Activated CD4-positive, alpha-beta memory T cell treated with anti-CD3 and anti-CD28 coated beads for 36 hours (primary cell): ENCODE data around the gene KCNIP1. TPM values are rescaled to one million over a fixed set of nuclear protein-coding genes. Genes with fewer than 3 reads are reported as not detected.

Source experiments
- CTCF ChIA-PET: fragments of 350-600 bp; sonication (Branson Sonifier 250); formaldehyde crosslinking; loops from one replicate; lab custom pipeline; 2021; ENCODE audit warnings: antibody characterized with exemption, inconsistent platforms; lab: Charles Lee
- POLR2A ChIA-PET: fragments of 350-600 bp; sonication (Branson Sonifier 250); formaldehyde crosslinking; loops from one replicate; lab custom pipeline; 2021; ENCODE audit warnings: antibody characterized with exemption; lab: Charles Lee
- DNase-seq: peaks from one replicate; pipeline ENCODE4 v3.0.0-alpha.2; 2020
- H3K27ac Mint-ChIP-seq: one replicate; pipeline ENCODE4 v1.8.0; 2021; ENCODE audit warnings: mixed read lengths
- H3K27me3 Mint-ChIP-seq: one replicate; pipeline ENCODE4 v1.8.0; 2021; ENCODE audit warnings: mixed read lengths
- H3K36me3 Mint-ChIP-seq: one replicate; pipeline ENCODE4 v1.8.0; 2021; ENCODE audit warnings: mixed read lengths
- H3K4me1 Mint-ChIP-seq: one replicate; pipeline ENCODE4 v1.8.0; 2021; ENCODE audit warnings: low read depth, mixed read lengths
- H3K4me3 Mint-ChIP-seq: one replicate; pipeline ENCODE4 v1.8.0; 2021; ENCODE audit warnings: mild to moderate bottlenecking, mixed read lengths
- H3K9me3 Mint-ChIP-seq: one replicate; pipeline ENCODE4 v1.8.0; 2021; ENCODE audit warnings: mixed read lengths
- intact Hi-C: fragments of 100-400 bp; cut with micrococcal nuclease; formaldehyde crosslinking; loops from one replicate; pipeline ENCODE4 v1.15.1; 2023
- total RNA-seq, 2 experiments: library from RNA; stranded (reverse); gene quantifications; one replicate each; pipeline ENCODE4 v1.2.3, GENCODE V29; 2021

KCNIP1 gene
- total RNA-seq, 2 experiments from 2014 or later: not detected

DNA sequence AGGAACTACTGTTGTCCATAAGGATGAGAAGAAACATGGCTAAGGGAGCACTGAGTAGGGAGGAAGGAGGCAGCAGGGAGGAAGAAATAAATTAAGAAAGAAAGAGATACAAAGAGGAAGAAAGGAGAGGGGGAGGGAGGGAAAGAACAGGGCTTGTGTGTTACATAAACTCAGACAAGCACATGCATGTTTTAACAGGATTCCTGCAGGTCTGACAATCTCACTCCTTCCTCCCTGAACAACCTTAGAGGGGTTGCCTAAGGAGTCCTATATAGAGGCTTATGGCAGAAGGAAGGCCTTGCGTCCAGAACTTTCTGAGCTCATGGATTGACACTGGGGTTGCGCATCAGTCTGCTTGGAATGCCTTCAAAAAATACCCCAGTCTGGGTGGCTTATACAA is 4.2 kb upstream of the KCNIP1 start:
- intact Hi-C loops: loop anchor here (5.0 kb wide), 1 partner anchor 533 kb away; no protein-coding TSS in a partner anchor
- Mint-ChIP-seq H3K4me1 (no peaks in the 10 kb centered on the region), H3K36me3 (no peaks in the 10 kb centered on the region), H3K4me3 (no peak overlapping the region), H3K27me3 (peaks cover 47% of the 10 kb centered on the region), H3K27ac (no peak overlapping the region), H3K9me3 (peaks cover 3% of the 10 kb centered on the region)
- POLR2A ChIA-PET: no interaction called here
- CTCF ChIA-PET: no interaction called here
- no peak for DNase-seq

DNA sequence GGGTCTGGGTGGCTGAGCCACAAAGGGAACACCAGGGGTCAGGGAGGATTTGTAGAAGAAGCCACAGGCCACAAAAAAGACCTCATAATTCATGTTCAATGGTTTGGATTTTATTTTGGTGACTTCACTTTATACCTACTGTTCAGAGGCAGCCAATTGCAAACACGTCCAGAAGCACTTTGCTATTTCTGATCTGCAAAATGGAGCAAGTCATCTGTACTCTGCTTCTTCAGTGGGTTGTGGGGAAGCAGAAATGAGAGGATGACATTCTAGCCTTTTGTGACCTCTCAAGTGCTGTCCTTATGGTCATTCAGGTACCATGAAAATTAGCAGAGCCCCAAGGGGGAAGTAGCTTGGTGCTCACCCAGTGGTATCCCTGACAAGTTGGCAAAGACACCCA is 2.5 kb upstream of the KCNIP1 start:
- ChIA-PET POLR2A (no interaction called here), CTCF (no interaction called here)
- H3K4me1 Mint-ChIP-seq: no peaks in the 10 kb centered on the region
- no peak overlapping the region for H3K27ac Mint-ChIP-seq
- intact Hi-C loops: loop anchor here (5.0 kb wide), 1 partner anchor 531 kb away; no protein-coding TSS in a partner anchor
- H3K9me3 Mint-ChIP-seq: peaks cover 3% of the 10 kb centered on the region
- no peak overlapping the region for H3K4me3 Mint-ChIP-seq
- DNase-seq: no peak
- peaks cover 49% of the 10 kb centered on the region for H3K27me3 Mint-ChIP-seq
- no peaks in the 10 kb centered on the region for H3K36me3 Mint-ChIP-seq

DNA sequence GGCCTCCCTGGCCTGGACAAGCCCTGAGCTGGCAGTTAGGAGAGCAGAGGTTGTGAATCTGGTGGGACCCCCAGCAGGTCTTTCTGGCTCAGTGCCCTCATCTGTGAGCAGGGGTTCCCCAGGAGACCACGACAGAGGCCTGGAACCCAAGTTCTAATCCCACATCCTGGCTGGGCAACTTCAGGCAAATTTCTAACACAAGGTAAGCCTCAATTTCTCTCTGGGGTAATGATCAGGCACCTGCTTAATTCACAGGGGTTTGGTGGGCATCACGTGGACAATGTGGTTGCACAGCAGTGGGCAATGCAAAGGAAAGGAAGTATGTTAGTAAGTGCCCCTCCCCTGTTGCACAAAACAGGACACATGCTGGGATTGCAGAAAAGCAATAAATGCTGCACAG is 1.9 kb upstream of the KCNIP1 start:
- peaks cover 3% of the 10 kb centered on the region for H3K9me3 Mint-ChIP-seq
- no peaks in the 10 kb centered on the region for H3K36me3 Mint-ChIP-seq

DNA sequence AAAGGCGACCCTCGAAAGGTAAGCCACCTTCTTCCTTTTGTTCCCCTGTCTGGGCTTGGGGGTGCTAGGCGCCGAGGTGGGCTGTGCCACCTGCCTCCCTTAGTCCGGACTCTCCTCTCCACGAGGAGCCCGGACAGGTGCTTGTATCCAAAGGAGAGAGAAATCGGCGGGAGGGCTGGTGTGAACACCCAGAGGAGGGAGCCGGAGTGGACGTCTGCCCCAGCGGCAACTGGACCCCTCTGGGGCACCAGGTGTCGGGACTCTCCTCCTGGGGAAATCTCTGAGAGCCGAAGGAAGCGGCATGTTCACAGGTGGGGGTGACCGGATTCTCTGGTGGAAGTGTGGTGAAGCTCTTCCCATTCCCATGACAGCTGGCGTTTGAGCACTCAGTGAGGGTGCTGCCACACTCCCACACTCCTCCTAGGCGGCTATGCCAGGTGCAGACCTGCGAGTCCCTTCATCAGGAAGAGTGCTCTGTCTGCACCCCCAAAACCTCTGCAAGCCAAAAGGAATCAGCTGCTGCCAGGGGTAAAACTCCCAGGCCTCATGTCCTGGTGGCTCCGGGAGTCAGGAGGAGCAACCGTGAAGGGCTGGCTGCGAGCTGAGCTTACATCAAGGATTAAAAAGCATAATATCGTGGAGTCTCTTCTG is 921 bp downstream of the KCNIP1 start:
- Mint-ChIP-seq H3K36me3 (no peaks in the 10 kb centered on the region), H3K27me3 (peaks cover 39% of the 10 kb centered on the region), H3K4me3 (no peak overlapping the region), H3K9me3 (peaks cover 2% of the 10 kb centered on the region), H3K27ac (no peak overlapping the region), H3K4me1 (no peaks in the 10 kb centered on the region)
- no peak for DNase-seq
- ChIA-PET CTCF (no interaction called here), POLR2A (no interaction called here)
- intact Hi-C loops: loop anchor here (5.0 kb wide), 1 partner anchor 528 kb away; no protein-coding TSS in a partner anchor

More for the DNA sequence above, 1.9 kb upstream of the KCNIP1 start:
- no peak for DNase-seq
- Mint-ChIP-seq H3K4me1 (no peaks in the 10 kb centered on the region), H3K27me3 (peaks cover 43% of the 10 kb centered on the region), H3K27ac (no peak overlapping the region), H3K4me3 (no peak overlapping the region)
- intact Hi-C loops: loop anchor here (5.0 kb wide), 1 partner anchor 530 kb away; no protein-coding TSS in a partner anchor
- ChIA-PET POLR2A (no interaction called here), CTCF (no interaction called here)

DNA sequence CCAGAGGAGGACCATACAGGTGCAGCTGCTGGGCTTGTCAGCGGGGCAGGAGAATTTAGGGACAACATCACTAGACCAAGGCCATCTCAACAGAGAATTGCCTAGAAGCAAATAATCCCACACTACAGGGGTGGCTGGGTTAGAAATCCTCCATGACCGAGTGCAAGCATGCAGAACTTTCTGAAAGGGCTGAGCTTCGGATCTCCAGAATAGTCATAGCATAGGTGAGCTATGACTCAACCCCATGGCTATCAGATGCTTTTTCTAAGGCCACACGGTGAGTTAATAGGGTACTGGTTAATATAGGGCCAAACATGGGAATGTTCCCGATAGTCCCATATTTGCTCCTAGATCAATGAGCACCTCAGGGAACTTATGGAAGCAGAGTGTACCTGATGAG is 4.2 kb downstream of the KCNIP1 start:
- intact Hi-C loops: no loop called here
- H3K9me3 Mint-ChIP-seq: no peaks in the 10 kb centered on the region
- no peak for DNase-seq
- no peaks in the 10 kb centered on the region for H3K36me3 Mint-ChIP-seq
- H3K27me3 Mint-ChIP-seq: peaks cover 22% of the 10 kb centered on the region
- H3K4me1 Mint-ChIP-seq: no peaks in the 10 kb centered on the region
- H3K27ac Mint-ChIP-seq: no peak overlapping the region
- ChIA-PET CTCF (no interaction called here), POLR2A (no interaction called here)
- H3K4me3 Mint-ChIP-seq: no peak overlapping the region

DNA sequence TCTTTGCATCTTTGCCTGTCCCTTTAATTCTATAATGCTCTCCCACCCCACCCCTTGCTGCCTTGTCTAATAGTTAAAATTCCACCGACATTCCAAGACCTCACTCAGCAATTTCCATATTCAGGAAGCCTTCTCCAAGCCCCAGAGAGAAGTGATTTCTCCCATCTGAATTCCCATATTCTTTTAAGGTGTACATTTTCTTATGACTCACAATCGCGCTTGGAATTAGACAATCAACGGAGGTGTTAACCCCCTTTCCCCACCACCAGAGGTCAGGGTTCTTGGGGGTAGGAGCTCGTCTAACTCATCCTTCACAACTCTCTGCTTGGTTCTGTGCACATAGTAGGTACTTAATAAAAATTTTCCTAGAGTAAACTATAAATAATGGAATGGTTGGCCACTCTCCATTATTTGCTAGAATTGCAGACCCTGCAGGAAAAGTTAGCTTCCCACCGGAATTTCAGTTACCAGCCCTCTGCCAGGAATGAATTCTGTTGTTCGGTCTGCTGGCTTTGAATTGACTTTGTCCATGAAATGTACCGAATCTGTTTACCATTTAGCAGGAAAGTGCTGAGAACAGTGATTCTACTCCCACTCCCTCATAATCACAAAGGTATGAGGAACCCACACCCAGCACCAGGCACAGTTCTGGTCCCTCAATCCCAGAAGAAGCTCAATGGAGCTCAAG is 5.0 kb downstream of the KCNIP1 start:
- Mint-ChIP-seq H3K27ac (no peak overlapping the region), H3K4me1 (no peaks in the 10 kb centered on the region), H3K27me3 (peaks cover 18% of the 10 kb centered on the region), H3K4me3 (no peak overlapping the region), H3K36me3 (no peaks in the 10 kb centered on the region), H3K9me3 (no peaks in the 10 kb centered on the region)
- intact Hi-C loops: no loop called here
- no peak for DNase-seq
- ChIA-PET CTCF (no interaction called here), POLR2A (no interaction called here)

DNA sequence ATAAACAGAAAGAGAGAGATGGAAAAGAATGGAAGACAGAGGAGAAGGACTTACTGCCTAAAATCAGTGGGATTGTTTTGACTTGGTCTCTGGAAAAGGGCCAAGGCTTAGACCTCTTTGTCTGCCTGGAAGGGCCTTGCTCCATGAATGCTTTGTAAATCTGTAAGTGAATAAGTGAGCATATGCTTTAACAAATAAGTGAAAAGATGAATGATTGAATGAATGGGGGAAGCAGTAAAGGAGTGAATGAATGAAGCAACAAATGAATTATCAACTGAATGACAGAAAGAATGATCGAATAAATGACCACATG is 5.5 kb downstream of the KCNIP1 start:
- Mint-ChIP-seq H3K4me3 (no peak overlapping the region), H3K27ac (no peak overlapping the region), H3K36me3 (no peaks in the 10 kb centered on the region), H3K4me1 (no peaks in the 10 kb centered on the region), H3K27me3 (peaks cover 18% of the 10 kb centered on the region), H3K9me3 (no peaks in the 10 kb centered on the region)
- CTCF ChIA-PET: no interaction called here
- intact Hi-C loops: no loop called here
- DNase-seq: no peak
- POLR2A ChIA-PET: no interaction called here

DNA sequence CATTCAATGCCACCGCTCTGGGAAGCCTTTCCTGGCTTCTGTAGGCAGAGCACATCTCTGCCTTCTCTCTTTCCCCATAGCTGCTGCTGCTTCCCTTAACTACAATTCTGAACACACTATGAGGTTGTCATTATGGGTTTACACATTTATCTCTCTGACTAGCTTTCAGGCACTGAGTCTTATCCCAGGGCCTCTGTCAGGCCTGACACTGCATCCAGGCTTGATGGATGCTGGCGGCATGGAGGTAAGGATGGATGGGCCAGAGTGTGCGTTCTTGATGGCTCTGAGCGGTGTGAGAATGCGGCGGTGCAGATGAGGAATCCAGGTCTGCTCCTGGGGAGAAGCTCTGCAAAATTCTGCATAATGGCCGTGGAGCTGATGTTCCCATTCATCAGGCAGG is 6.3 kb downstream of the KCNIP1 start:
- Mint-ChIP-seq H3K9me3 (no peaks in the 10 kb centered on the region), H3K27ac (no peak overlapping the region), H3K27me3 (peaks cover 14% of the 10 kb centered on the region), H3K4me1 (no peaks in the 10 kb centered on the region), H3K36me3 (no peaks in the 10 kb centered on the region), H3K4me3 (no peak overlapping the region)
- ChIA-PET CTCF (interaction anchor here (0.6 to 0.8 kb wide), 2 partner anchors 89 to 723 kb away, joined by 3 read pairs; no protein-coding TSS in a partner anchor), POLR2A (no interaction called here)
- intact Hi-C loops: no loop called here
- no peak for DNase-seq

DNA sequence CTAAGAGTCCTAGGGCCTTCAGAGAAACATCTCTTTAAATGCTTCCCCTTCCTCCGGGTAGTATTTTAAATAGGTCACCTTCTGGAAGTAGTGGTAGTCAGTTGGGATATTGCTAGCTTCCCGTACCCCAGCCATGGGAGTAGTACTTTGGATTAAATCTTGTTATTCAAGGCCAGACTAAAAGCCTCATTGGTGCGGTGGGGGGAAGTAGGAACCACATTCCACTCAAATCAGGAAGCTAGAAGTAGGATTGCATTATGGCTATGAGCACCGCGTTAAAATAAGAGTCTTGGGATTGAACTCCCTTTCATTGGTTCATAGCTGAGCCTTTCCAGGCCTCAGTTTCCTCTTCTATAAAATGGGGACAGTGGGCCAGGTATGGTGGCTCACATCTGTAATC is 6.7 kb downstream of the KCNIP1 start:
- ChIA-PET POLR2A (no interaction called here), CTCF (interaction anchor here (0.6 to 0.8 kb wide), 2 partner anchors 89 to 723 kb away, joined by 3 read pairs; no protein-coding TSS in a partner anchor)
- Mint-ChIP-seq H3K36me3 (no peaks in the 10 kb centered on the region), H3K27me3 (peaks cover 10% of the 10 kb centered on the region), H3K9me3 (no peaks in the 10 kb centered on the region), H3K27ac (no peak overlapping the region), H3K4me1 (no peaks in the 10 kb centered on the region), H3K4me3 (no peak overlapping the region)
- intact Hi-C loops: no loop called here
- DNase-seq: no peak

DNA sequence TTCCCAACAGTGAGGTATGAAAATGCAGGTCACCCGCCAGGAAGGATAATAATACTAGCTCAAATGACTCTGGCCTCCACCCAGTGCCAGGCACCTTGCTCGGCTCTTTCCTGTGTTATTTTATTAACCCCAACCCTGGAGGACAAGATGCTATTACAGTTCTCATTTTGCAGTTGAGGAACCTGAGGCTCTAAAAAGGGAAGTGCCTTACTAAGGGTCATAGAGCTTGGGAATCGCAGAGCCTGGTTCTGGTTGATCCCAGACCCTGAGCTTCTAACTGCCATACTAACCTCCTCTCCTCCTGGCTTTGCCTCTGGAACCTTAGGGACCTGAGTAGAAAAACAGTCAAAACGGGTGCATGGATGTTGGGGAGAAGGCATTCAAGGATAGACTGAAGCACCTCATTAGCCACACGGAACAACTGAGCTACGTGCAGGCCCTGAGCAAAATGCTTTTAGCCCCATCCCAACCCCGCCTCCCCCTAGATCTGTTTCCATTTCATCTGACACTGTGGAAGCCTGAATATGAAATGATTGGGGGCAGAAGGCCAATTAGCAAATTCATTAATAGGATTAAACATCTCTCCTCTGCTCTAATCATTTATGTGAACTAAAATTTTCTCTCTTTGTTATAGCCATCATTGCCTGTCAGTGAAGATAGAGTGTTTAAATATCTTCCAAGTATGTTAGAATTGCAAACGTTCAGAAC is 7.9 kb downstream of the KCNIP1 start:
- intact Hi-C loops: no loop called here
- no peaks in the 10 kb centered on the region for H3K4me1 Mint-ChIP-seq
- ChIA-PET CTCF (no interaction called here), POLR2A (no interaction called here)
- H3K27me3 Mint-ChIP-seq: peaks cover 7% of the 10 kb centered on the region
- H3K27ac Mint-ChIP-seq: no peak overlapping the region
- no peak for DNase-seq
- no peak overlapping the region for H3K4me3 Mint-ChIP-seq
- H3K36me3 Mint-ChIP-seq: no peaks in the 10 kb centered on the region
- H3K9me3 Mint-ChIP-seq: no peaks in the 10 kb centered on the region

DNA sequence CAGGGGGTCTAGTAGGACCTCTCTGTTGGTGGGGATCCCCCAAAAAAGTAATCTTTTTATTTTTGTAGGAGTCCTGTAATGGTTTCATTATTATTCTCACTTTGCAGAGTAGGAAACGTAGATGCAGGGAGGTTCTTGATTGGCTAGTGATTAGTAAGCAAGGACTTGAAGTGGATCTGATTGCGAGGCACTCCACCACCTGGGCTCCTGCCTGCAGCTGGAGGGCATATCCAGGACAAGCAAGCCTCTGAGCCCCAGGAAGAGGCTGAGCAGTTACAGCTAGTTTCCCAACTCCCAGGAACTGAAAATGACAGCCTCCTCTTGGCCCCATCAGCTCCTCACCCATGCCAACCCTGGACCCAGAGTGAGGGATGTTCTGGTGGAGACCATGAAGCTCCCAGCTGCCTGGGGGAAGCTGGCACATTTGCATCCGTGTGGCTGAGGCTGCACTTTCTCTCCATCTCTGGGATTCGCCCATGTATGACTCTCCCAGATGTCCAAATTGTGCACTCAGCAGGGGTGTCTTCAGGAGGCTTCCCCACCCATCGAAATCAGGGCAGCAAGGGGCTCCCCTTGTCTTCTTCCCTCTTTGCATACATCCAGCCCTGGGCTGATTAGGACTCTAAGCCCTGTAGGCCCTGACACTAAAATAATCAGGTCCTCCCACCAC is 10.2 kb downstream of the KCNIP1 start:
- H3K9me3 Mint-ChIP-seq: no peaks in the 10 kb centered on the region
- H3K27ac Mint-ChIP-seq: no peak overlapping the region
- ChIA-PET CTCF (no interaction called here), POLR2A (no interaction called here)
- H3K4me3 Mint-ChIP-seq: no peak overlapping the region
- DNase-seq: no peak
- no peaks in the 10 kb centered on the region for H3K4me1 Mint-ChIP-seq
- peaks cover 5% of the 10 kb centered on the region for H3K27me3 Mint-ChIP-seq
- intact Hi-C loops: no loop called here
- no peaks in the 10 kb centered on the region for H3K36me3 Mint-ChIP-seq

DNA sequence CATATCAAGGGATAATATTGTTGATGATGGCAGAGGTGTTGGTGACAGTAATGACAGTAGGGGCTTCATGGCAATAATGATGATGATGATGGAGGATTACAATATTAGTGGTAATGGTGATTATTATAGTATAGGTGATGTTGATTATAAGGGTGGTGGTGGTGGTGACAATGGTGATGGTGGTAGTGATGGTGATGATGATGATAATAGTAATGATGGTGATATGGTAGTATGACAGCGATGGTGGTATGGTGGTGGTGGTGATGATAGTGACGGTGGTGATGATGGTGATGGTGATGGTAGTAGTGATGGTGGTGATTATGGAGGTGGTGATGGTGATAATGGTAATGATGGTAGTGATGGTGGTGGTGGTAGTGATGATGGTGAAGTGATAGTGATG is 13.6 kb downstream of the KCNIP1 start:
- POLR2A ChIA-PET: no interaction called here
- no peaks in the 10 kb centered on the region for H3K36me3 Mint-ChIP-seq
- no peak overlapping the region for H3K4me3 Mint-ChIP-seq
- H3K4me1 Mint-ChIP-seq: no peaks in the 10 kb centered on the region
- CTCF ChIA-PET: no interaction called here
- no peak for DNase-seq
- intact Hi-C loops: no loop called here
- H3K27ac Mint-ChIP-seq: no peak overlapping the region
- H3K9me3 Mint-ChIP-seq: no peaks in the 10 kb centered on the region
- no peaks in the 10 kb centered on the region for H3K27me3 Mint-ChIP-seq
